Keratinocyte (primary cell): ENCODE measurements around the gene NAB1.

Experiments
- EZH2 ChIP-seq: IDR thresholded peaks from one replicate; pipeline ENCODE4 v1.6.1; 2012; ENCODE audit warnings: inconsistent platforms, mild to moderate bottlenecking, low read length, moderate library complexity
- TF ChIP-seq, protein P1 (sequence below), 3 experiments: IDR thresholded peaks in 1 of 3; conservative IDR thresholded peaks in 1 of 3; optimal IDR thresholded peaks in 1 of 3; 2 replicates in 2 of 3; 3 replicates in 1 of 3; pipeline versions ENCODE3 to v1.5.1; 2011; ENCODE audit warnings: low read length in 3 of 3, mild to moderate bottlenecking in 3 of 3, moderate library complexity in 2 of 3, control low read depth in 1 of 3, inconsistent platforms in 1 of 3; ENCODE audit not compliant: insufficient read depth in 2 of 3; ENCODE audit errors: extremely low read depth in 1 of 3

DNA sequence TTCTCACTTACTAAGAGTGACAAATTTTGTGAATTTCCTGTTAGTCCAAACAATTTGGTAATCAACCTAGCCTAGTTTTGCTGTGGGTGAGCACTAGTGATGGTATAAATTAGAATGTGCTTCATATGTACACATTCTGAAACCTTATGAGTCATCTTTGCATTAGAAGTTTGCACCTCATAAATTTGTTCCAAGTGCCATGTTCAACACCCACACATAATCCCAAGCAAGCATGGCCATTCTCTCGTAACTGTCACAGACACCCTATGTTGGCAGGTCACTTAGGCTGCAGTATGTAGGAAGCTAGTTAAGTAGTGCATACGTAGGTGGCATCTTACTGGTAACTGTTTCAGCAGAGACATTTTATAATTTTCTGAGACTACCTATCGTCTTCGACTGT is 46.9 kb downstream of the NAB1 start:
- TF ChIP-seq, protein P1, sequence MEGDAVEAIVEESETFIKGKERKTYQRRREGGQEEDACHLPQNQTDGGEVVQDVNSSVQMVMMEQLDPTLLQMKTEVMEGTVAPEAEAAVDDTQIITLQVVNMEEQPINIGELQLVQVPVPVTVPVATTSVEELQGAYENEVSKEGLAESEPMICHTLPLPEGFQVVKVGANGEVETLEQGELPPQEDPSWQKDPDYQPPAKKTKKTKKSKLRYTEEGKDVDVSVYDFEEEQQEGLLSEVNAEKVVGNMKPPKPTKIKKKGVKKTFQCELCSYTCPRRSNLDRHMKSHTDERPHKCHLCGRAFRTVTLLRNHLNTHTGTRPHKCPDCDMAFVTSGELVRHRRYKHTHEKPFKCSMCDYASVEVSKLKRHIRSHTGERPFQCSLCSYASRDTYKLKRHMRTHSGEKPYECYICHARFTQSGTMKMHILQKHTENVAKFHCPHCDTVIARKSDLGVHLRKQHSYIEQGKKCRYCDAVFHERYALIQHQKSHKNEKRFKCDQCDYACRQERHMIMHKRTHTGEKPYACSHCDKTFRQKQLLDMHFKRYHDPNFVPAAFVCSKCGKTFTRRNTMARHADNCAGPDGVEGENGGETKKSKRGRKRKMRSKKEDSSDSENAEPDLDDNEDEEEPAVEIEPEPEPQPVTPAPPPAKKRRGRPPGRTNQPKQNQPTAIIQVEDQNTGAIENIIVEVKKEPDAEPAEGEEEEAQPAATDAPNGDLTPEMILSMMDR (optimal IDR thresholded peaks at IDR 0.05 in 1 of 3, IDR thresholded peaks at IDR 0.05 in 1 of 3, conservative IDR thresholded peaks at IDR 0.05 in 1 of 3; ENCODE audit: extremely low read depth in 1 of 3, insufficient read depth in 2 of 3, low read length in 3 of 3), result no peak
- TF ChIP-seq EZH2, result no peak
